ENCODE data around the gene GIPC3.

The GIPC3 gene

GRCh38 chr19:3585301-3586126 is at the start of gene GIPC3:
GIPC3 (plus strand) TSS chr19:3585478; CDS start chr19:3585598, 120 bp downstream.
- no peak within 1 kb of the TSS for H3K4me3 ChIP-seq (ENCODE audit: low read depth, low read length)
- TF ChIP-seq POLR2A (IDR thresholded peaks at IDR 0.05; ENCODE audit: extremely low read depth, insufficient read length) (no peak), MAX (IDR thresholded peaks at IDR 0.05; ENCODE audit: low read depth, low read length) (no peak), CTCF (IDR thresholded peaks at IDR 0.05; ENCODE audit: low read depth, low read length) (no peak), MYC (IDR thresholded peaks at IDR 0.05; ENCODE audit: low read depth, low read length) (no peak)
- DNase-seq (ENCODE audit: low read depth): no peak

GRCh38 chr19:3535563-3535965 is 49.7 kb upstream of the GIPC3 start:
- no peak for TF ChIP-seq MAX (IDR thresholded peaks at IDR 0.05; ENCODE audit: low read depth, low read length)
- no peak for TF ChIP-seq CTCF (IDR thresholded peaks at IDR 0.05; ENCODE audit: low read depth, low read length)
- no peak for TF ChIP-seq POLR2A (IDR thresholded peaks at IDR 0.05; ENCODE audit: extremely low read depth, insufficient read length)
- no peak for TF ChIP-seq MYC (IDR thresholded peaks at IDR 0.05; ENCODE audit: low read depth, low read length)
- no peak for DNase-seq (ENCODE audit: low read depth)
- no peak overlapping the region for H3K4me3 ChIP-seq (ENCODE audit: low read depth, low read length)

- DNase-seq (ENCODE audit: low read depth): no peak
- no peak overlapping the region for H3K4me3 ChIP-seq (ENCODE audit: low read depth, low read length)
- TF ChIP-seq CTCF (IDR thresholded peaks at IDR 0.05; ENCODE audit: low read depth, low read length): no peak
- TF ChIP-seq POLR2A (IDR thresholded peaks at IDR 0.05; ENCODE audit: extremely low read depth, insufficient read length): no peak
- TF ChIP-seq MAX (IDR thresholded peaks at IDR 0.05; ENCODE audit: low read depth, low read length): no peak
- TF ChIP-seq MYC (IDR thresholded peaks at IDR 0.05; ENCODE audit: low read depth, low read length): no peak
These were observed 49.3 kb upstream of the GIPC3 start for GRCh38 chr19:3535981-3536380.

- DNase-seq (ENCODE audit: low read depth): no peak
- no peak overlapping the region for H3K4me3 ChIP-seq (ENCODE audit: low read depth, low read length)
- TF ChIP-seq POLR2A (IDR thresholded peaks at IDR 0.05; ENCODE audit: extremely low read depth, insufficient read length) (no peak), MYC (IDR thresholded peaks at IDR 0.05; ENCODE audit: low read depth, low read length) (no peak), MAX (IDR thresholded peaks at IDR 0.05; ENCODE audit: low read depth, low read length) (no peak)
These were observed 48.7 kb upstream of the GIPC3 start for GRCh38 chr19:3536429-3537100.

GRCh38 chr19:3537101-3537437 is 48.2 kb upstream of the GIPC3 start:
- no peak overlapping the region for H3K4me3 ChIP-seq (ENCODE audit: low read depth, low read length)
- no peak for DNase-seq (ENCODE audit: low read depth)
- no peak for TF ChIP-seq MYC (IDR thresholded peaks at IDR 0.05; ENCODE audit: low read depth, low read length)
- no peak for TF ChIP-seq MAX (IDR thresholded peaks at IDR 0.05; ENCODE audit: low read depth, low read length)
- no peak for TF ChIP-seq CTCF (IDR thresholded peaks at IDR 0.05; ENCODE audit: low read depth, low read length)
- TF ChIP-seq POLR2A (IDR thresholded peaks at IDR 0.05; ENCODE audit: extremely low read depth, insufficient read length): no peak
